NCI-H526 (cell line): ENCODE measurements around the gene CRHR1.

Experiments used
- DNase-seq, 2 experiments: peaks; one replicate each; lab custom pipeline; 2025; lab: John Stamatoyannopoulos, UW

CRHR1 gene

GRCh38 chr17:45823598-45823997 lies 39.5 kb downstream of the CRHR1 start:
- DNase-seq = no peak

DNA sequence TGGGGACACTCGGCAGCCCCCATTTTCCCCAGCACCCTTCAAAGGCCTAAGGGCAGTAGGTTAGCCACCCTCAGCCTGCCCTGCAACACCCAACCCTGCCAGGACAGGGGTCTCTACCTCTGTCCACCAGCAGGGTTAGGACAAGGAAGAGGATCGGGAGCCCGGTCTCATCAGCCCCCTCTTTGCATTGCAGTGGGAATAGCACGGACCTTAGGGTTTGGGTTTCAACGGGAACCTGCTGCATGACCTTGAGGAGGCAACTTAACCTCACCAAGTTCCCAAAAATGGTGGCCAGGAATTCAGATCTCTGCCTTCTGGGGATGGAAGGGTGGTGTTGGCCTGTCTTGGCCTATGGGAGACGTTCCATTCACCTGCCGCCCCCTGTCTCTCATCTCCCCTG lies 40.4 kb downstream of the CRHR1 start:
- no peak for DNase-seq

DNA sequence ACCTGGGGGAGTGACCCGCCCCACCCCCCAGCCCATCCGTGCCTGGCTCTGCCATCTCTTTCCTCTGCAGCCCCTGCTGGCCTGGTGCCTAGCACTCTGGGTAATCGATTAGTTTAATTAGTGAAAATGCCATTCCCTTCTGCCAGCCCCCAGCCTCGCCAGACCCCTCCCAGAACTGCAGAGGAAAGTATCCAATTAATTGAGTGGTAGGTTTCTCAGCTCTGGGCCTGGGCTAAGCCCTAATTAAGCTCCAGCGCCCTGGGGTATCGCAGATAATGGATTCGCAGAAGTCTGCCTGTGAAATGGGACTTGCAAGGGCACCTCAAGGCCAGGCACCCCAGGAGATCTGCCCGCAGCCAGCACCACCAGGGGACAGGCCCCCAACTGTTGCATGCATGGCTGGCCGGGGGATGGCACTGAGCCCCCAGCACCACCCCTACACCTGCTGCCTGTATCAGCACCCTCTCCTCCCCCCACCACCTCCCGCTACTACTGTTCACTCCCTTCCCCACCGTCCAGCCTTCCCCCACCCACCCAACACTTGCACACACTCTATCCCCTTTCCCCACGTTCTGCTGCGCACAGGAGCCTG lies 40.9 kb downstream of the CRHR1 start:
- DNase-seq = no peak

GRCh38 chr17:45825792-45826191 lies 41.7 kb downstream of the CRHR1 start:
- DNase-seq = no peak

DNA sequence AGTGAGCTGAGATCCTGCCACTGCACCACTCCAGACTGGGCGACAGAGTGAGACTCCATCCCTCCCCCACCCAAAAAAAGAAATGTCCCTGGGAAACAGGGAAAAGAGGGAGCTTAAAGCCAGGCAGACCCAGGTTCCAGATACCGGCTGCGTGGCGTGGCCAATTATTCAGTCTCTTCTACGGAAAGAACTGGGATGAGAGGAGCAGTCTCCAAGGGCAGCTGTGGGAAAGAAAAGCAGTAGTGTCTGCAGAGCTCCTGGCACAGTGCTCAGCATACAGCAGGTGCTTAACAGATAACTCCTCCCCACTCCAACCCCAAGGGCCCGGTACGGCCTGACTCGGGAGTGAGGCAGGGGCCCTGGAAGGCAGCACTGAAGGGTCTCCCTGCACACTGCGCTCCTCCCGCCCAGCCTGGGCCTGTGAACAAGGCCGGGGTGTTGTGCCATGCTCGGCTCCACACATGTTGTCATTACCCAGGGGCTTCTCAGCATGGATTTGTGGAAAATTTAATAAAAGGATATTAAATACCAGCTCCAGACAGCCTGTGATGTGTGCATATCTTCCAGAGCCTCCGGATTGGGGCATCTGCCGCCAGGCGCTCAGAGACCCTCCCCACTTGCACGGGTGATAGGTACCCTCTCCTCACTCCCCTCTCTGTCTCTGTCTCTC lies 42.9 kb downstream of the CRHR1 start:
- DNase-seq = no peak

DNA sequence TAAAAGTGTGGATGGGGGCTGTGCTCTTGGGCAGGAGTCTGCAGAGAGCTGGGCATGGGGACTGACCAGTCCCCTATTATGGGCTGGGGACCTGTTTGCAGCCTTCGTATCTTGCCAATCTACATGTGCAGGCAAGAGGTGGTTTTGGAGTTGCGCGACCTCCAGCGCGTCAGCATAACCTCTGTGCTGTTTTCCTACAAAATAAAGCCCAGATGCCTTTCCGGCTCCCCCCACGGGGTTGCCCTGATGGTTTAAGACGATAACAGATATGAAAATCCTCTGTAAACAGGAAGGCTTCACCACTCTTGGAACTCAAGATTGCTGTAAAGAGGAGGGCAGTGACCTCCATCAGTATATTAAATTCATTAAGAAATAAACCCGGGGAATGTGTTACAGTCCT lies 44.1 kb downstream of the CRHR1 start:
- no peak for DNase-seq

GRCh38 chr17:45828582-45829133 lies 44.5 kb downstream of the CRHR1 start:
- DNase-seq = no peak

DNA sequence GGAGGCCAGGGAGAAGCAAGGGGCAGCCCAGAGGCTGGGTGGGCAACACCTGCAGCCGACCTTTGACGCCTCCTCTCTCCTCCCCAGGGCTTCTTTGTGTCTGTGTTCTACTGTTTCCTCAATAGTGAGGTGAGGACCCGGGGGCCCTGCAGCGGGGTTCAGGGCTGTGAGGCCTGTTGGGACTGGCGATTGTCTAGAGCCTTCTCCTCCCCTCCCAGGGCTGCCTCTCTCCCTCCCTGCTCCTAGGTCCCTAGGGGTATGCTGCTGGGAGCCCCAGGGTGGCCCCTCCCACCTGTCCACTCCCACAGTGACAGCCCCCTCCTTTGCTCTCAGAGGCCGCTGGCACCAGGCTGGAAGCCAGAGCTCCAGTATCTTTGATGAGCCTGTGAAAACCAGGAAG lies 49.8 kb downstream of the CRHR1 start:
- peak in 1 of 2 experiments; percentile 95 for DNase-seq

DNA sequence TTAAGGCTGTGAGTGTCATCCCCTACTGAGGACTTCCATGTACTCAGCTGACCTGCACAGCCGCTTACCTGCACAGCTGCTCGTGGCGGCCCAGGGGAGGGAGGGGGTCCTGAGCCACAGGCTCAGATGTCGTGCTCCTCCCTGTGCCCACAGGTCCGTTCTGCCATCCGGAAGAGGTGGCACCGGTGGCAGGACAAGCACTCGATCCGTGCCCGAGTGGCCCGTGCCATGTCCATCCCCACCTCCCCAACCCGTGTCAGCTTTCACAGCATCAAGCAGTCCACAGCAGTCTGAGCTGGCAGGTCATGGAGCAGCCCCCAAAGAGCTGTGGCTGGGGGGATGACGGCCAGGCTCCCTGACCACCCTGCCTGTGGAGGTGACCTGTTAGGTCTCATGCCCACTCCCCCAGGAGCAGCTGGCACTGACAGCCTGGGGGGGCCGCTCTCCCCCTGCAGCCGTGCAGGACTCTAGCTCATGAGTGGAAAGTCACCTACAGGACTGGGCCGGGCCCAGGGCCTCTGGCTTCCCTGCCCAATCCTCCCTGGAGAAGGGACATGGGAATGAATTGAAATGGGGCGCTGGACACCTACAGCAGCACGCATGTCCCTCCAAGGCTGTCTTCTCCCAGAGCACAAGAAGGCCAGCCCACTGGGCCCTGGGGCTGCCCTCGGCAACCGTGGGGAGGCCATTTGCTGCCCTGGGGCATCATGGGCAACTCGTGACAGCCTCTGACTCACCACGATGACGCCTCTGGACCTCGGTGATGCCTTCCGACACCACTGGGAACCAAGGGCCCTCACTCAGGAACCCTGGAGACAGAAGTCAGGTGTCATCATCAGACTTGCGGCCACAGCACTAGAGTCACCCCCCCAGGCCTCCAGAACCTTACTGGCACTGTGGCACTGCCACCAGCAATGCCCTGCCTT lies 50.6 kb downstream of the CRHR1 start:
- no peak for DNase-seq

GRCh38 chr17:45835481-45835880 lies 51.4 kb downstream of the CRHR1 start:
- DNase-seq = no peak

GRCh38 chr17:45836047-45837044 lies 52.2 kb downstream of the CRHR1 start:
- no peak for DNase-seq

GRCh38 chr17:45837187-45837586 lies 53.1 kb downstream of the CRHR1 start:
- DNase-seq = no peak

DNA sequence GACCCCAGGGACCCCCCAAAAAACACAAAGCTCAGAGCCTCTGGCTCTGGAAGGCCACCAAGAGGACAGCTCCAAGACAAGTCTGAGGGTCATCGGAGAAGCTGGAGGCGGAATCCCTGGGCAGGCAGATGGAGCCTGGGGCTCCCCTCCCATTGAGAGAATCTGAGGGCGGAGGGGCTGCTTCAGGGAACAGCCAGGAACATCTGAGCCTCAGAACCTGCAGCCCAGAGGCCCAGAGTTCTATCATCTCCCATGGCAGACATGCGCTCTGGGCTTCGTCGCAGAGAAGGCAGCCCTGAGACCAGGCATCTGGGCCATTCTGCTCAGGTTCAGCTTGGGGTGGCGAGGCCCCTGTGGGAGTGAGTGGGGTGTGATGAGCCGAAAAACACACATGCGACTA lies 53.5 kb downstream of the CRHR1 start:
- no peak for DNase-seq

- DNase-seq = no peak
Measured at GRCh38 chr17:45838751-45839295, 54.7 kb downstream of the CRHR1 start.

- no peak for DNase-seq
Measured at GRCh38 chr17:45839442-45839841, 55.3 kb downstream of the CRHR1 start.

DNA sequence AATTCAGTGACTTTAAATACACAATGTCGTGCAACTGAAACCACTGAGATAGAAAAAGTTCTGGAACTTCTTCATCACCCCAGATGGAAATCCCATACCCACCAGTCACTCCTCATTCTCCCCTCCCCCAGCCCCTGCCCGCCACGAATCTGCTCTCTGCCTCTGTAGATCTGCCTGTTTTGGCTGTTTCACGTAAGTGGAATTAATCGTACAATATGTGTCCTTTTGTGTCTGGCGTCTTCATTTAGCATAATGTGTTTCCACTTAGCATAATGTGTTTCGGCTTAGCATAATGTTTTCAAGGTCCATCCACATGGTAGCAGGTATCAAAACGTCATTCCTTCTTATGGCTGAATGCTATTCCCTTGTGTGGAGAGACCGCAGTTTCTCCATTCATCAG lies 57.1 kb downstream of the CRHR1 start:
- DNase-seq = no peak

DNA sequence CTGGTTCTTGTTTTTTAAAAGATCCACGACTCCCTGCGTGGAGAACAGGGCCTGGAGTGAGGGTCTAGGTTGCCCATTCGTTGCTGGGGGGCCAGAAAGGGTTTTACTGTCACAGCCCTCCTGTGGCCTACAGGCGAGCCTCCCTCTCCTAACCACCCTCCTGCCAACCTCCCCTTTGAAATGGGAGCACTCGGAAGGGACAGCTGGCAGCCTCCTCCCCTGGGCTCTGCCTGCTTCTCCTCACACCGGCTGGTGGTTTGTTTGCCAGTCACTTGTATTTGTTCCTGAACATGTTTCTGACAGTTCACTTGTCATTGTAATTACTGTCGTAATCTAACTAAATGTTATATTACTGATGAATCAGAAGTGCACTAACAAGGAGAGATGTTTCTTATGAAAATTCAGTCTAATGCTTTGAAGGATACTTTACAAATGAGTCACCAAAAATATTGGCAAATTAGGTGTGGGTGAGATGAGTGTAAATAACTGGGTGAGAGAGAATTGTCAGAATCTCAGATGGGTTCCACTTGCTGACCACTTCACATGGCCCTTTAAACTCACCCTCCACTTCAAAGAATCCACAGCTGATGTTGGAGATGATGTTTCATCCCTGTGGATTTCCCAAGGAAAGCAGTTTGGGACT lies 57.9 kb downstream of the CRHR1 start:
- DNase-seq = no peak

DNA sequence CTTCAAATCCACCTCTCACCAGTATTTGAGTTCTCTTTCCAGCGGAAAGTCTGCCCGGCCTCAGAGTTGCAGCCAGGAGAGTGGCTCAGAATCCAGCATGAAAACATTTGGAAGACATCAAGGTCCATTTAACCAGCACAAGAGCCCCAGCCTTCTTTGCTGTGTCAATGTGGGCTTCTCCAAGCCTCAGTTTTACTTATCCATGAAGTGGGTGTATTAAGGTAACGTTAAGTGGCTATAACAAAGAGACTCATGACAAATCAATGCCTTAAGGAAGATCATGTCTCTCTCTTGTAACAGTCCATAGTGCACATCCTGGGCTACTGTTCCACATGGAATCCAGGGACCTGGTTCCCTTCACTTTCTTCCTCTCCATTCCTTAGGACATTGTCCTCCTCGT lies 59.6 kb downstream of the CRHR1 start:
- DNase-seq = no peak

DNA sequence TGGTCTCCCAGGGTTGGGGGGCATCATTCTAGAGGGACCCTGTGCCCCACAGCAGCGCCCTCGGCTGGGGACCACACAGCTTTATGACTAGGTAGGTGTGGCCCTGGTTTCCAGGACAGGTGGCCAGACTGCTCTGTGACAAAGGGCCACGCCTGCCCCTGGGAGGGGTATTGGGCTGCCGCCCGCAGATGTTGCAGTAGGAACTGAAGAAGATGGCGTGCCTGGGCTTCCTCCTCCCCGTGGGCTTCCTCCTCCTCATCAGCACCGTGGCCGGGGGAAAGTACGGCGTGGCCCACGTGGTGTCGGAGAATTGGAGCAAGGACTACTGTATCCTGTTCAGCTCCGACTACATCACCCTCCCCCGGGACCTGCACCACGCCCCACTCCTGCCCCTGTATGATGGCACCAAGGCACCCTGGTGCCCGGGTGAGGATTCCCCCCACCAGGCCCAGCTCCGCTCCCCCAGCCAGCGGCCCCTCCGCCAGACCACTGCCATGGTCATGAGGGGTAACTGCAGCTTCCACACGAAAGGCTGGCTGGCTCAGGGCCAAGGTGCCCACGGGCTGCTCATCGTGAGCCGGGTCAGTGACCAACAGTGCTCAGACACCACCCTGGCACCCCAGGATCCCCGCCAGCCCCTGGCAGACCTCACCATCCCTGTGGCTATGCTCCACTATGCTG lies 60.7 kb downstream of the CRHR1 start, which contains the start of gene SPPL2C:
TSS of gene SPPL2C (plus strand) at position 187 of the 681 bp plus-strand sequence. CDS start at position 213, 26 bp downstream.
- DNase-seq = no peak
